ENCODE measurements around the gene KISS1. TPM values are rescaled to one million over a fixed set of nuclear protein-coding genes. Genes with fewer than 3 reads are reported as not detected.

KISS1 gene
- total and polyA plus RNA-seq, 2 donors from 2014 or later = 0.50 to 25.2 TPM

- H3K27me3 ChIP-seq (ENCODE audit: control insufficient read depth, insufficient read depth, low read length) = no peaks in the 10 kb centered on the region
- H3K27ac ChIP-seq (ENCODE audit: low read depth in 2 of 2, low read length in 2 of 2) = peak within 1 kb of the TSS; percentile 87 to 94
- H3K36me3 ChIP-seq (ENCODE audit: control insufficient read depth in 2 of 3, insufficient read depth in 3 of 3, low read length in 3 of 3) = peaks cover 0 to 3% (median 3%) of the 10 kb centered on the region in 3 donors
- no peak for FAIRE-seq
- peak; percentile 77 to 91 (median 86) for DNase-seq
- H3K9me3 ChIP-seq (ENCODE audit: control insufficient read depth in 2 of 3, insufficient read depth in 1 of 3, low read length in 3 of 3) = no peaks in the 10 kb centered on the region
- peak within 1 kb of the TSS in 2 of 3 donors; percentile 76 to 85 for H3K9ac ChIP-seq (ENCODE audit: low read length in 3 of 3)
- H3K4me3 ChIP-seq (ENCODE audit: low read length in 3 of 3) = peak within 1 kb of the TSS; percentile 34 to 82 (median 80)
- TF ChIP-seq, protein P1, sequence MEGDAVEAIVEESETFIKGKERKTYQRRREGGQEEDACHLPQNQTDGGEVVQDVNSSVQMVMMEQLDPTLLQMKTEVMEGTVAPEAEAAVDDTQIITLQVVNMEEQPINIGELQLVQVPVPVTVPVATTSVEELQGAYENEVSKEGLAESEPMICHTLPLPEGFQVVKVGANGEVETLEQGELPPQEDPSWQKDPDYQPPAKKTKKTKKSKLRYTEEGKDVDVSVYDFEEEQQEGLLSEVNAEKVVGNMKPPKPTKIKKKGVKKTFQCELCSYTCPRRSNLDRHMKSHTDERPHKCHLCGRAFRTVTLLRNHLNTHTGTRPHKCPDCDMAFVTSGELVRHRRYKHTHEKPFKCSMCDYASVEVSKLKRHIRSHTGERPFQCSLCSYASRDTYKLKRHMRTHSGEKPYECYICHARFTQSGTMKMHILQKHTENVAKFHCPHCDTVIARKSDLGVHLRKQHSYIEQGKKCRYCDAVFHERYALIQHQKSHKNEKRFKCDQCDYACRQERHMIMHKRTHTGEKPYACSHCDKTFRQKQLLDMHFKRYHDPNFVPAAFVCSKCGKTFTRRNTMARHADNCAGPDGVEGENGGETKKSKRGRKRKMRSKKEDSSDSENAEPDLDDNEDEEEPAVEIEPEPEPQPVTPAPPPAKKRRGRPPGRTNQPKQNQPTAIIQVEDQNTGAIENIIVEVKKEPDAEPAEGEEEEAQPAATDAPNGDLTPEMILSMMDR (IDR thresholded peaks at IDR 0.05; ENCODE audit: borderline replicate concordance, extremely low read depth, insufficient read depth) = no peak
- intact Hi-C loops (cut with DNase I) = no loop called here
- peaks cover 0 to 8% (median 0%) of the 10 kb centered on the region in 3 donors for H3K4me1 ChIP-seq (ENCODE audit: control insufficient read depth in 2 of 3, insufficient read depth in 2 of 3, low read depth in 1 of 3, low read length in 3 of 3)
Observed at GRCh38 chr1:204151552-204152309, 44.6 kb downstream of the KISS1 start, which contains the start of gene ETNK2. TSS of gene ETNK2 (minus strand) at chr1:204152044. CDS start at chr1:204151852, 192 bp downstream.

DNA sequence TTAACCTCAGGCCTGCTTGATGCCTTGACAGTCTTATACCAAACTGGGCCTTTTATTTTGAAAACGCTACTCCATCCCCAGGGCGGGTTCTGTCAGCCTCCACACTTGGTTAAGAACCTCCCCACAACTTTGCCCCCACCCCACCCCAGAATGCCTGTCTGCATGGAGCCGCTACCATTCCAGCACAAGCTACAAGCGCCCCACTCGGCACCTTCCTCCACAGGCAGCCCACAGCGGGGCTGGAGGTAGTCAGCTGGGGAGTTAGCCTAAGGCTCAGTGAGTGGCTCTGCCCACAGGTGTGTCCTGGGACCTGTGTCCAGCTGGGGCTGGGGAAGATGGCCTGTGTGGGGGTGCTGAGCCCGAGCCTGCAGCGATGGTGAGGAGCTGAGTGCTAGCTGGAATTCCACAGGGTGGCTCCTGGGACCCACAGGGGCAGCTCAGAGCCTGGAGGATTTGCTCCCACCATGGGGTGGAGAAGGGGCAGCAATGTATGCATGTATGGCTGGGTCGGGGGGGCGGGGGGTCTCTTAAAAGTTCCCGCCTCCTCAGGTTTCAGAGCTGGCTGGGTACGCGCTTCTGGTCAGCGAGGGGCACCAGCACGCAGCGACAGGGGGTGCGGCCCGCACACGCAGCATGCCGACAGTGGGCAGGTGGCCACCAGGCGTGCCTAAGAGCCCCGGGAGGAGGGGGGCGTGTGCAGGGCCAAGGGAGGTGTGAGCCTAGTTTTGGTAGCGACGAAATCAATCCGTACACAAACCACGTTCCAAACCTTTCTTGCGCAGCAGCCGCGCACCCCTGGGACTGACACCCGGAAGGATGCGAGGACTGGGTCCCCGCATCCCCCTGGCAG is 45.4 kb downstream of the KISS1 start:
- FAIRE-seq = no peak

GRCh38 chr1:204149635-204150565 is 46.4 kb downstream of the KISS1 start:
- Histone ChIP-seq H3K36me3 (ENCODE audit: control insufficient read depth in 2 of 3, insufficient read depth in 3 of 3, low read length in 3 of 3) (peaks cover 0 to 13% (median 13%) of the 10 kb centered on the region in 3 donors), H3K4me1 (ENCODE audit: control insufficient read depth in 2 of 3, insufficient read depth in 2 of 3, low read depth in 1 of 3, low read length in 3 of 3) (peaks cover 0 to 18% (median 5%) of the 10 kb centered on the region in 3 donors), H3K9me3 (ENCODE audit: control insufficient read depth in 2 of 3, insufficient read depth in 1 of 3, low read length in 3 of 3) (no peaks in the 10 kb centered on the region), H3K9ac (ENCODE audit: low read length in 3 of 3) (peak overlapping the region in 1 of 3 donors; percentile 81), H3K27ac (ENCODE audit: low read depth in 2 of 2, low read length in 2 of 2) (peak overlapping the region; percentile 87 to 94), H3K27me3 (ENCODE audit: control insufficient read depth, insufficient read depth, low read length) (no peaks in the 10 kb centered on the region), H3K4me3 (ENCODE audit: low read length in 3 of 3) (peak overlapping the region in 2 of 3 donors; percentile 80 to 82)
- FAIRE-seq = no peak
- TF ChIP-seq, protein P1 (IDR thresholded peaks at IDR 0.05; ENCODE audit: borderline replicate concordance, extremely low read depth, insufficient read depth) = no peak
- intact Hi-C loops (cut with DNase I) = no loop called here
- DNase-seq = peak in 1 of 5 donors; percentile 52

More for the DNA sequence above, 45.4 kb downstream of the KISS1 start:
- Histone ChIP-seq H3K27me3 (ENCODE audit: control insufficient read depth, insufficient read depth, low read length) (no peaks in the 10 kb centered on the region), H3K36me3 (ENCODE audit: control insufficient read depth in 2 of 3, insufficient read depth in 3 of 3, low read length in 3 of 3) (peaks cover 0 to 8% (median 4%) of the 10 kb centered on the region in 3 donors), H3K4me1 (ENCODE audit: control insufficient read depth in 2 of 3, insufficient read depth in 2 of 3, low read depth in 1 of 3, low read length in 3 of 3) (peaks cover 0 to 12% (median 0%) of the 10 kb centered on the region in 3 donors), H3K9ac (ENCODE audit: low read length in 3 of 3) (peak overlapping the region in 2 of 3 donors; percentile 76 to 85), H3K4me3 (ENCODE audit: low read length in 3 of 3) (peak overlapping the region; percentile 21 to 82 (median 80)), H3K27ac (ENCODE audit: low read depth in 2 of 2, low read length in 2 of 2) (peak overlapping the region; percentile 87 to 94), H3K9me3 (ENCODE audit: control insufficient read depth in 2 of 3, insufficient read depth in 1 of 3, low read length in 3 of 3) (no peaks in the 10 kb centered on the region)
- peak; percentile 48 to 82 (median 58) for DNase-seq
- intact Hi-C loops (cut with DNase I) = no loop called here
- TF ChIP-seq, protein P1 (IDR thresholded peaks at IDR 0.05; ENCODE audit: borderline replicate concordance, extremely low read depth, insufficient read depth) = no peak
